Activated CD4-positive, alpha-beta T cell treated with anti-CD3 and anti-CD28 coated beads for 48 hours (primary cell): ENCODE results near the gene RMDN3.

ENCODE experiments used
- DNase-seq: peaks from one replicate; pipeline ENCODE4 v3.0.0-alpha.2; 2020

The RMDN3 gene

GRCh38 chr15:40693904-40694687 lies 61.0 kb downstream of the RMDN3 start:
- DNase-seq, result peak; percentile 27

GRCh38 chr15:40691737-40692136 lies 63.3 kb downstream of the RMDN3 start:
- no peak for DNase-seq

GRCh38 chr15:40688932-40689799 lies 65.9 kb downstream of the RMDN3 start:
- no peak for DNase-seq
